Measurements from ENCODE around the gene CLDN15.

CLDN15 gene

GRCh38 chr7:101226721-101227120 is 10.9 kb downstream of the CLDN15 start:
- H3K27me3 ChIP-seq (ENCODE audit: low read length) = no peaks in the 10 kb centered on the region
- H3K9me2 ChIP-seq (replicated peaks; ENCODE audit: insufficient read depth, low read length) = no peaks in the 10 kb centered on the region
- H3K9ac ChIP-seq (ENCODE audit: low read length) = no peak overlapping the region
- H3K9me3 ChIP-seq (ENCODE audit: insufficient read depth, low read length) = no peaks in the 10 kb centered on the region
- H4K20me1 ChIP-seq (ENCODE audit: low read depth, low read length) = no peaks in the 10 kb centered on the region
- no peak for TF ChIP-seq EZH2phosphoT487 (conservative IDR thresholded peaks at IDR 0.05; ENCODE audit: low read length)
- no peak for TF ChIP-seq CTCF (IDR thresholded peaks at IDR 0.05; ENCODE audit: insufficient read depth, low read length, poor library complexity, severe bottlenecking)
- no peaks in the 10 kb centered on the region for H3F3A ChIP-seq (ENCODE audit: insufficient read depth)
- no peak overlapping the region for H3K4me3 ChIP-seq (ENCODE audit: insufficient read depth, low read length, poor library complexity, severe bottlenecking)
- H2AFZ ChIP-seq (ENCODE audit: low read depth, low read length, severe bottlenecking) = no peak overlapping the region
- no peaks in the 10 kb centered on the region for H3K36me3 ChIP-seq (ENCODE audit: low read length)
- H3K27ac ChIP-seq (ENCODE audit: low read depth, low read length) = no peak overlapping the region
- H3K4me2 ChIP-seq (ENCODE audit: low read depth, low read length, poor library complexity, severe bottlenecking) = no peak overlapping the region
- no peaks in the 10 kb centered on the region for H3K79me2 ChIP-seq (ENCODE audit: insufficient read depth, low read length)

- TF ChIP-seq CTCF (IDR thresholded peaks at IDR 0.05; ENCODE audit: insufficient read depth, low read length, poor library complexity, severe bottlenecking) (no peak), EZH2phosphoT487 (conservative IDR thresholded peaks at IDR 0.05; ENCODE audit: low read length) (no peak)
- no peaks in the 10 kb centered on the region for H3K36me3 ChIP-seq (ENCODE audit: low read length)
- H3K27ac ChIP-seq (ENCODE audit: low read depth, low read length) = no peak overlapping the region
These were observed 12.0 kb downstream of the CLDN15 start for GRCh38 chr7:101225650-101226049.

GRCh38 chr7:101223528-101223927 is 14.1 kb downstream of the CLDN15 start:
- Histone ChIP-seq H3K9me3 (ENCODE audit: insufficient read depth, low read length) (no peaks in the 10 kb centered on the region), H3K36me3 (ENCODE audit: low read length) (no peaks in the 10 kb centered on the region), H3F3A (ENCODE audit: insufficient read depth) (no peaks in the 10 kb centered on the region), H3K27me3 (ENCODE audit: low read length) (no peaks in the 10 kb centered on the region), H3K79me2 (ENCODE audit: insufficient read depth, low read length) (peaks cover 7% of the 10 kb centered on the region), H3K9ac (ENCODE audit: low read length) (no peak overlapping the region), H4K20me1 (ENCODE audit: low read depth, low read length) (no peaks in the 10 kb centered on the region), H2AFZ (ENCODE audit: low read depth, low read length, severe bottlenecking) (no peak overlapping the region), H3K4me2 (ENCODE audit: low read depth, low read length, poor library complexity, severe bottlenecking) (no peak overlapping the region), H3K27ac (ENCODE audit: low read depth, low read length) (no peak overlapping the region), H3K4me3 (ENCODE audit: insufficient read depth, low read length, poor library complexity, severe bottlenecking) (no peak overlapping the region), H3K9me2 (replicated peaks; ENCODE audit: insufficient read depth, low read length) (no peaks in the 10 kb centered on the region)
- no peak for TF ChIP-seq EZH2phosphoT487 (conservative IDR thresholded peaks at IDR 0.05; ENCODE audit: low read length)

More at GRCh38 chr7:101225650-101226049, 12.0 kb downstream of the CLDN15 start:
- Histone ChIP-seq H3K4me2 (ENCODE audit: low read depth, low read length, poor library complexity, severe bottlenecking) (no peak overlapping the region), H2AFZ (ENCODE audit: low read depth, low read length, severe bottlenecking) (no peak overlapping the region), H3K9ac (ENCODE audit: low read length) (no peak overlapping the region), H3K9me2 (replicated peaks; ENCODE audit: insufficient read depth, low read length) (no peaks in the 10 kb centered on the region), H3K27me3 (ENCODE audit: low read length) (no peaks in the 10 kb centered on the region), H3K79me2 (ENCODE audit: insufficient read depth, low read length) (no peaks in the 10 kb centered on the region), H4K20me1 (ENCODE audit: low read depth, low read length) (no peaks in the 10 kb centered on the region), H3K9me3 (ENCODE audit: insufficient read depth, low read length) (no peaks in the 10 kb centered on the region), H3K4me3 (ENCODE audit: insufficient read depth, low read length, poor library complexity, severe bottlenecking) (no peak overlapping the region), H3F3A (ENCODE audit: insufficient read depth) (no peaks in the 10 kb centered on the region)

GRCh38 chr7:101222275-101222830 is 15.2 kb downstream of the CLDN15 start:
- Histone ChIP-seq H4K20me1 (ENCODE audit: low read depth, low read length) (no peaks in the 10 kb centered on the region), H3K9ac (ENCODE audit: low read length) (no peak overlapping the region)

More at GRCh38 chr7:101222275-101222830, 15.2 kb downstream of the CLDN15 start:
- no peaks in the 10 kb centered on the region for H3K9me3 ChIP-seq (ENCODE audit: insufficient read depth, low read length)
- H3K27me3 ChIP-seq (ENCODE audit: low read length) = no peaks in the 10 kb centered on the region
- TF ChIP-seq CTCF (IDR thresholded peaks at IDR 0.05; ENCODE audit: insufficient read depth, low read length, poor library complexity, severe bottlenecking) = no peak
- no peak for TF ChIP-seq EZH2phosphoT487 (conservative IDR thresholded peaks at IDR 0.05; ENCODE audit: low read length)
- H3K9me2 ChIP-seq (replicated peaks; ENCODE audit: insufficient read depth, low read length) = no peaks in the 10 kb centered on the region
- H3K79me2 ChIP-seq (ENCODE audit: insufficient read depth, low read length) = peaks cover 9% of the 10 kb centered on the region
- H3K27ac ChIP-seq (ENCODE audit: low read depth, low read length) = no peak overlapping the region
- H3K4me3 ChIP-seq (ENCODE audit: insufficient read depth, low read length, poor library complexity, severe bottlenecking) = no peak overlapping the region
- no peaks in the 10 kb centered on the region for H3K36me3 ChIP-seq (ENCODE audit: low read length)
- H2AFZ ChIP-seq (ENCODE audit: low read depth, low read length, severe bottlenecking) = no peak overlapping the region
- no peak overlapping the region for H3K4me2 ChIP-seq (ENCODE audit: low read depth, low read length, poor library complexity, severe bottlenecking)
- no peaks in the 10 kb centered on the region for H3F3A ChIP-seq (ENCODE audit: insufficient read depth)
